ENCODE results near the gene POMT1. TPM values are rescaled to one million over a fixed set of nuclear protein-coding genes. Genes with fewer than 3 reads are reported as not detected.
"Not testable (repeated sequence)": the region's sequence is repeated elsewhere in the genome, so short reads cannot be mapped to it uniquely, and the experiment has no call there.

Gene POMT1
- polyA plus RNA-seq, 1 donor: 32.1 TPM

DNA sequence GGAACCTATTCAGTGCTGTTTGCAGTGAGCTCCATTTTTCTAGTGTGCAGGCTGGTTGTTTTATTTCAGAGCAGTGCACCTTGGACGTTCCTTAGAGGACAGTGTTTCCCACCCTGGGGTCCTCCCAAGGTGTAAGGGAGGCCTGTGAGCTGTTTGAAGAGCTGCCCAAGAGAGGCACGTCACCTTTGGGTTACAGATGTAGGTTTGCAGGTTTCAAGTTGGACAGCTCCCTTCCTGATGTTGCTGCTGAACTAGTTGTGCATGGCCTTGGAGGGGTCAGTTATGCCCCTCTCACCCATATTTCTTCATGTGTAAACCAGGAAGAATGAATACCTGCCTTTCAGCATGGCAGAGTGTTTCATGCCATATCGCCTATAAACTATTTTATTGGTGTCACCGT is 34.7 kb upstream of the POMT1 start:
- no peak overlapping the region for H3K27ac ChIP-seq (ENCODE audit: low read length)
- H3K36me3 ChIP-seq (ENCODE audit: control insufficient read depth, insufficient read depth, low read length): peaks cover 87% of the 10 kb centered on the region
- H3K4me3 ChIP-seq (ENCODE audit: low read length): no peak overlapping the region
- H3K9me3 ChIP-seq (ENCODE audit: control insufficient read depth, low read depth, low read length): no peaks in the 10 kb centered on the region
- WGBS (ENCODE audit: insufficient coverage, low lambda C conversion rate): 100% methylated on average over 2 of the region's 4 CpGs
- peaks cover 5% of the 10 kb centered on the region for H3K4me1 ChIP-seq (ENCODE audit: control insufficient read depth, insufficient read depth, low read length)
- no peak for DNase-seq
- no peaks in the 10 kb centered on the region for H3K27me3 ChIP-seq (ENCODE audit: control insufficient read depth, insufficient read depth, low read length)

GRCh38 chr9:131469356-131469755 is 33.4 kb upstream of the POMT1 start:
- WGBS (ENCODE audit: insufficient coverage, low lambda C conversion rate): no CpG with 5 or more reads among the region's 6 CpGs
- H3K27me3 ChIP-seq (ENCODE audit: control insufficient read depth, insufficient read depth, low read length): no peaks in the 10 kb centered on the region
- H3K36me3 ChIP-seq (ENCODE audit: control insufficient read depth, insufficient read depth, low read length): peaks cover 90% of the 10 kb centered on the region
- H3K4me1 ChIP-seq (ENCODE audit: control insufficient read depth, insufficient read depth, low read length): peaks cover 6% of the 10 kb centered on the region
- DNase-seq: no peak
- no peak overlapping the region for H3K27ac ChIP-seq (ENCODE audit: low read length)
- no peaks in the 10 kb centered on the region for H3K9me3 ChIP-seq (ENCODE audit: control insufficient read depth, low read depth, low read length)
- H3K4me3 ChIP-seq (ENCODE audit: low read length): no peak overlapping the region

DNA sequence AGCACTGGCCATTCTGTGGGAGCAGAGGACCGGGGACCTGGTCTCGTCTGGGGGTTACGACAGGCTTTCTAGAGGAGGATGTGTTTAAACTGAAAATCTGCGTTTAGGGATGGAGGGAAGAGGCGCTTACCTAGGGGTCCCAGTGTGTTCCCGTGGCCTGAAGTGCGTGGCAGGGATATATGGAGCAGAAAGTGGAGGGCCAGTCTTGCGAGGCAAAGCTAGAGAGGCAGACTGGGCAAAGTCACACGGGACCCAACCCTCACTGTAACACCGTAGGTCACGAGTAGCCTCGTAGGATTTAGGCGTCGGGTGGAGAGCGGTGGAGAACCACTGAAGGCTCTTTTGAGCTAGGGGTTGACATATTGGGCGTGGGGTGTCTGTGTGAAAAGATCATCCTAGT is 32.8 kb upstream of the POMT1 start:
- H3K4me3 ChIP-seq (ENCODE audit: low read length): no peak overlapping the region
- no peaks in the 10 kb centered on the region for H3K27me3 ChIP-seq (ENCODE audit: control insufficient read depth, insufficient read depth, low read length)
- no peak overlapping the region for H3K27ac ChIP-seq (ENCODE audit: low read length)
- no peaks in the 10 kb centered on the region for H3K9me3 ChIP-seq (ENCODE audit: control insufficient read depth, low read depth, low read length)
- peaks cover 90% of the 10 kb centered on the region for H3K36me3 ChIP-seq (ENCODE audit: control insufficient read depth, insufficient read depth, low read length)
- DNase-seq: no peak
- H3K4me1 ChIP-seq (ENCODE audit: control insufficient read depth, insufficient read depth, low read length): peaks cover 6% of the 10 kb centered on the region
- WGBS (ENCODE audit: insufficient coverage, low lambda C conversion rate): no CpG with 5 or more reads among the region's 16 CpGs

DNA sequence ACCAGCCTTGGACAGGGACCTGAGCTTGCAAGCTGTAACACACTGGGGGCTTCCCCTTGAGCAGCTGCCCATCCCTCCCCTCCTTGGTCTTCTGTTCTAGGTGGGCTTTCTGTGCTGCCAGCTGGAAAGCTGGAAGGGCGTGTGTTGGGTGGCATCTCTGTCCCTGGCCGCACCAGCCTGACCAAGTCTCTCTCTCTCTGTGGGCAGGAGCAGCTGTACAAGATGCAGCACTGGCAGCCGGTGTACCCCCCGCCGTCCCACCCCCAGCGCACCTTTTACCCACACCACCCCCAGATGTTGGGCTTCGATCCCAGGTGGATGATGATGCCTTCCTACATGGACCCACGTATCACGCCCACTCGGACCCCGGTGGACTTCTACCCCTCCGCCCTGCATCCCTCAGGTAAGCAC is 32.1 kb upstream of the POMT1 start:
- H3K36me3 ChIP-seq (ENCODE audit: control insufficient read depth, insufficient read depth, low read length): peaks cover 90% of the 10 kb centered on the region
- peaks cover 6% of the 10 kb centered on the region for H3K4me1 ChIP-seq (ENCODE audit: control insufficient read depth, insufficient read depth, low read length)
- no CpG with 5 or more reads among the region's 12 CpGs for WGBS (ENCODE audit: insufficient coverage, low lambda C conversion rate)
- no peak overlapping the region for H3K4me3 ChIP-seq (ENCODE audit: low read length)
- no peak for DNase-seq
- H3K27me3 ChIP-seq (ENCODE audit: control insufficient read depth, insufficient read depth, low read length): no peaks in the 10 kb centered on the region
- peaks cover 2% of the 10 kb centered on the region for H3K9me3 ChIP-seq (ENCODE audit: control insufficient read depth, low read depth, low read length)
- no peak overlapping the region for H3K27ac ChIP-seq (ENCODE audit: low read length)

- H3K36me3 ChIP-seq (ENCODE audit: control insufficient read depth, insufficient read depth, low read length): peaks cover 94% of the 10 kb centered on the region
- H3K9me3 ChIP-seq (ENCODE audit: control insufficient read depth, low read depth, low read length); H3K4me3 ChIP-seq (ENCODE audit: low read length); H3K27ac ChIP-seq (ENCODE audit: low read length); DNase-seq; H3K4me1 ChIP-seq (ENCODE audit: control insufficient read depth, insufficient read depth, low read length); H3K27me3 ChIP-seq (ENCODE audit: control insufficient read depth, insufficient read depth, low read length): not testable (repeated sequence)
- WGBS (ENCODE audit: insufficient coverage, low lambda C conversion rate): no CpG with 5 or more reads among the region's 5 CpGs
Observed at GRCh38 chr9:131472085-131472484, 30.6 kb upstream of the POMT1 start.

- Histone ChIP-seq H3K27ac (ENCODE audit: low read length) (no peak overlapping the region), H3K4me1 (ENCODE audit: control insufficient read depth, insufficient read depth, low read length) (peaks cover 6% of the 10 kb centered on the region), H3K36me3 (ENCODE audit: control insufficient read depth, insufficient read depth, low read length) (peaks cover 94% of the 10 kb centered on the region), H3K4me3 (ENCODE audit: low read length) (no peak overlapping the region), H3K9me3 (ENCODE audit: control insufficient read depth, low read depth, low read length) (peaks cover 2% of the 10 kb centered on the region), H3K27me3 (ENCODE audit: control insufficient read depth, insufficient read depth, low read length) (no peaks in the 10 kb centered on the region)
- no CpG with 5 or more reads among the region's 9 CpGs for WGBS (ENCODE audit: insufficient coverage, low lambda C conversion rate)
- DNase-seq: peak in 1 of 2 donors; percentile 34
Observed at GRCh38 chr9:131473198-131473885, 29.4 kb upstream of the POMT1 start.

DNA sequence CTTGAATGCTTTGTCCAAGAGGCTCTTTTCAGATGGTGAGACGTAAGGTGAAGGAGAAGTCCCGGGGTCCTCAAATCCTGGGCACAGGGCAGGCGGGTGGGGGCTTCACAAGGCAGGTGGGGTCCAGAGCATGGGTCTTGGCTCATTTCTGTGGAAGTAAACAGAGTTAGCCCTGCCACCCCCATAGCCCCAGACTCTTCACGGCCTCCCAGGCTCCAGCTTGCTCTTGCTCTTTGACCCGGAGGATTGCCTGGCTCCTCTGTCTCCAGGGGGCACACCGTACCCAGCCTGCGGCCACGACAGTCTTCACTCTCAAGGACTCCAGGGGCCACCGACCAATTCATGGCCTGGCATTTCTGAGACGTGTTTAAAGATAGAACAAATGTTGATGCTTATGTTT is 28.8 kb upstream of the POMT1 start:
- Histone ChIP-seq H3K36me3 (ENCODE audit: control insufficient read depth, insufficient read depth, low read length) (peaks cover 94% of the 10 kb centered on the region), H3K4me1 (ENCODE audit: control insufficient read depth, insufficient read depth, low read length) (peaks cover 6% of the 10 kb centered on the region), H3K4me3 (ENCODE audit: low read length) (no peak overlapping the region), H3K27ac (ENCODE audit: low read length) (no peak overlapping the region), H3K9me3 (ENCODE audit: control insufficient read depth, low read depth, low read length) (peaks cover 2% of the 10 kb centered on the region), H3K27me3 (ENCODE audit: control insufficient read depth, insufficient read depth, low read length) (no peaks in the 10 kb centered on the region)
- WGBS (ENCODE audit: insufficient coverage, low lambda C conversion rate): no CpG with 5 or more reads among the region's 10 CpGs
- no peak for DNase-seq

DNA sequence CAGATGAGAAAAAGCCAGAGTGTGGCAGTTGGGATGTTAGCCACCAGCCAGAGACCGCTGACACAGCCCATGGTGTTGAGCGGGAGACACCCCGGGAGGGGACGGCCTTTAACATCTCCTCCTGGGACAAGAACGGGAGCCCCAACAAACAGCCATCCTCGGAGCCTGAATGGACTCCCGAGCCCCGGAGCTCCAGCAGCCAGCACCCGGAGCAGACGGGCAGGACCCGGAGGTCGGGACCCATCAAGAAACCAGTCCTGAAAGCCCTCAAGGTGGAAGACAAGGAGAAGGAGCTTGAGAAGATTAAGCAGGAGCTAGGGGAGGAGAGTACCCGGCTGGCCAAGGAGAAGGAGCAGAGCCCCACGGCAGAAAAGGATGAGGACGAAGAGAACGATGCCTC is 28.0 kb upstream of the POMT1 start:
- Histone ChIP-seq H3K4me1 (ENCODE audit: control insufficient read depth, insufficient read depth, low read length) (peaks cover 6% of the 10 kb centered on the region), H3K9me3 (ENCODE audit: control insufficient read depth, low read depth, low read length) (peaks cover 2% of the 10 kb centered on the region), H3K27ac (ENCODE audit: low read length) (no peak overlapping the region), H3K36me3 (ENCODE audit: control insufficient read depth, insufficient read depth, low read length) (peaks cover 94% of the 10 kb centered on the region), H3K27me3 (ENCODE audit: control insufficient read depth, insufficient read depth, low read length) (no peaks in the 10 kb centered on the region), H3K4me3 (ENCODE audit: low read length) (no peak overlapping the region)
- no peak for DNase-seq
- no CpG with 5 or more reads among the region's 16 CpGs for WGBS (ENCODE audit: insufficient coverage, low lambda C conversion rate)

GRCh38 chr9:131475111-131475955 is 27.4 kb upstream of the POMT1 start:
- H3K27me3 ChIP-seq (ENCODE audit: control insufficient read depth, insufficient read depth, low read length): no peaks in the 10 kb centered on the region
- WGBS (ENCODE audit: insufficient coverage, low lambda C conversion rate): no CpG with 5 or more reads among the region's 46 CpGs
- peaks cover 2% of the 10 kb centered on the region for H3K9me3 ChIP-seq (ENCODE audit: control insufficient read depth, low read depth, low read length)
- H3K4me3 ChIP-seq (ENCODE audit: low read length): no peak overlapping the region
- H3K27ac ChIP-seq (ENCODE audit: low read length): no peak overlapping the region
- no peak for DNase-seq
- peaks cover 6% of the 10 kb centered on the region for H3K4me1 ChIP-seq (ENCODE audit: control insufficient read depth, insufficient read depth, low read length)
- H3K36me3 ChIP-seq (ENCODE audit: control insufficient read depth, insufficient read depth, low read length): peaks cover 94% of the 10 kb centered on the region

GRCh38 chr9:131475956-131476776 is 26.6 kb upstream of the POMT1 start:
- peaks cover 6% of the 10 kb centered on the region for H3K4me1 ChIP-seq (ENCODE audit: control insufficient read depth, insufficient read depth, low read length)
- no peaks in the 10 kb centered on the region for H3K27me3 ChIP-seq (ENCODE audit: control insufficient read depth, insufficient read depth, low read length)
- no peak overlapping the region for H3K27ac ChIP-seq (ENCODE audit: low read length)
- no CpG with 5 or more reads among the region's 40 CpGs for WGBS (ENCODE audit: insufficient coverage, low lambda C conversion rate)
- H3K36me3 ChIP-seq (ENCODE audit: control insufficient read depth, insufficient read depth, low read length): peaks cover 91% of the 10 kb centered on the region
- no peak for DNase-seq
- H3K9me3 ChIP-seq (ENCODE audit: control insufficient read depth, low read depth, low read length): peaks cover 2% of the 10 kb centered on the region
- no peak overlapping the region for H3K4me3 ChIP-seq (ENCODE audit: low read length)
